K562 (cell line): ENCODE data around the gene PODN. TPM values are rescaled to one million over a fixed set of nuclear protein-coding genes. Genes with fewer than 3 reads are reported as not detected.

ENCODE experiments used
- ATAC-seq: fragments of 200-7000 bp; cut with Tn5 transposase; 3 replicates; pipeline ENCODE4 v1.9.1; 2020; ENCODE audit warnings: moderate library complexity
- BruUV-seq: library from RNA; stranded (reverse); fragments of 400-500 nt; replicated peaks from 2 replicates; lab custom pipeline; 2021; lab: Mats Ljungman, UMichigan
- CTCF ChIA-PET: fragments of 300-600 bp; formaldehyde crosslinking; extraction: SDS; loops from one replicate; lab custom pipeline; 2021; ENCODE audit warnings: low intra/inter-chr PET ratio; lab: Yijun Ruan, JAX
- POLR2A ChIA-PET: fragments of 300-600, 350-650 bp; sonication (Branson Sonifier 250); formaldehyde crosslinking; extraction: SDS; loops from one replicate; lab custom pipeline; 2021; ENCODE audit warnings: antibody characterized with exemption, inconsistent platforms; lab: Yijun Ruan, JAX
- DNase-seq, 4 experiments: peaks; one replicate each; pipeline versions ENCODE4 v3.0.0 to v3.0.0-alpha.2; 2011 to 2018; ENCODE audit warnings: low spot score in 3 of 4, mixed read lengths in 3 of 4; ENCODE audit errors: extremely low read depth in 1 of 4
- FAIRE-seq: peaks from 2 replicates; lab custom pipeline; 2011; peaks lifted over from hg19 to GRCh38; lab: Jason Lieb, UNC
- H2AFZ ChIP-seq: 2 replicates; pipeline ENCODE4 v1.6.0; 2011; ENCODE audit warnings: low read depth, low read length, control low read depth, inconsistent platforms
- H3K27ac ChIP-seq: fragments of 200-600 bp; 3 replicates; pipeline ENCODE4 v1.8.0; 2011; ENCODE audit warnings: low read depth, mild to moderate bottlenecking, control low read depth, inconsistent platforms, low read length, moderate library complexity, mixed read lengths; ENCODE audit errors: extremely low read depth
- H3K27me3 ChIP-seq, 2 experiments: fragments of 300-600 bp in 1 of 2; 2 replicates in 1 of 2; 3 replicates in 1 of 2; pipeline versions ENCODE4 v1.6.0 to v1.8.0; 2011; ENCODE audit warnings: inconsistent platforms in 2 of 2, low read length in 2 of 2, mild to moderate bottlenecking in 1 of 2, mixed read lengths in 1 of 2, moderate library complexity in 1 of 2; ENCODE audit not compliant: control insufficient read depth in 2 of 2, insufficient read depth in 2 of 2
- H3K36me3 ChIP-seq: fragments of 300-600 bp; 3 replicates; pipeline ENCODE4 v1.8.0; 2011; ENCODE audit warnings: mild to moderate bottlenecking, low read length, inconsistent platforms; ENCODE audit not compliant: control insufficient read depth, insufficient read depth
- H3K4me1 ChIP-seq, 2 experiments: fragments of 200-600 bp in 1 of 2; replicated peaks in 1 of 2; 2 replicates in 1 of 2; 3 replicates in 1 of 2; pipeline versions ENCODE4 v1.5.1 to v1.8.0; 2011; ENCODE audit warnings: inconsistent platforms in 2 of 2, low read length in 2 of 2, mild to moderate bottlenecking in 1 of 2, mixed read lengths in 1 of 2, moderate library complexity in 1 of 2; ENCODE audit not compliant: control insufficient read depth in 2 of 2, insufficient read depth in 2 of 2
- H3K4me2 ChIP-seq: 2 replicates; pipeline ENCODE4 v1.6.1; 2011; ENCODE audit warnings: low read length, control low read depth, inconsistent platforms, mixed read lengths; ENCODE audit not compliant: insufficient read depth
- H3K4me3 ChIP-seq: fragments of 200-600 bp; sonication (generic), shearing (Covaris generic); 2 replicates; pipeline ENCODE4 v1.5.1; 2016; ENCODE audit warnings: control low read depth, inconsistent platforms
- H3K79me2 ChIP-seq: fragments of 200-600 bp; 3 replicates; pipeline ENCODE4 v1.8.0; 2011; ENCODE audit warnings: low read length, inconsistent platforms; ENCODE audit not compliant: control insufficient read depth, insufficient read depth
- H3K9ac ChIP-seq, 2 experiments: 2 replicates each; pipeline versions ENCODE4 v1.6.0 to v1.6.1; 2011; ENCODE audit warnings: low read depth in 2 of 2, low read length in 2 of 2, control low read depth in 1 of 2, inconsistent platforms in 1 of 2, mild to moderate bottlenecking in 1 of 2, mixed read lengths in 1 of 2; ENCODE audit not compliant: insufficient read depth in 1 of 2
- H3K9me1 ChIP-seq: one replicate; pipeline ENCODE4 v1.6.0; 2011; ENCODE audit warnings: inconsistent platforms, mild to moderate bottlenecking, low read length, moderate library complexity; ENCODE audit not compliant: control insufficient read depth, insufficient read depth
- H3K9me3 ChIP-seq: replicated peaks from 2 replicates; pipeline ENCODE4 v1.5.1; 2011; ENCODE audit warnings: low read depth, low read length, inconsistent platforms; ENCODE audit not compliant: control insufficient read depth, insufficient read depth
- H4K20me1 ChIP-seq: replicated peaks from 2 replicates; pipeline ENCODE4 v1.6.1; 2011; ENCODE audit warnings: low read length, inconsistent platforms, mixed read lengths; ENCODE audit not compliant: control insufficient read depth, insufficient read depth
- CBFA2T3 ChIP-seq: fragments of 450-650 bp; IDR thresholded peaks from 2 replicates; pipeline ENCODE4 v1.6.1; 2017
- CBX2 ChIP-seq: fragments of 200-600 bp; sonication (generic); IDR thresholded peaks from one replicate; pipeline ENCODE4 v1.6.1; 2012; ENCODE audit warnings: mild to moderate bottlenecking, low read length, inconsistent platforms; ENCODE audit not compliant: insufficient read depth, poor library complexity, severe bottlenecking
- GTF2B ChIP-seq: IDR thresholded peaks from 2 replicates; pipeline ENCODE4 v1.6.1; 2011; ENCODE audit not compliant: insufficient read length; ENCODE audit errors: extremely low read depth
- KAT8 ChIP-seq: fragments of 450-650 bp; IDR thresholded peaks from 2 replicates; pipeline ENCODE4 v1.6.1; 2016; ENCODE audit warnings: low read depth, mild to moderate bottlenecking
- MTA3 ChIP-seq: fragments of 450-650 bp; formaldehyde crosslinking; IDR thresholded peaks from 2 replicates; pipeline ENCODE4 v1.6.1; 2017; ENCODE audit warnings: mild to moderate bottlenecking, borderline replicate concordance
- NFIC ChIP-seq: fragments of 450-650 bp; IDR thresholded peaks from 2 replicates; pipeline ENCODE4 v1.6.1; 2017; ENCODE audit warnings: mild to moderate bottlenecking, inconsistent platforms
- RREB1 ChIP-seq: fragments of 250-450 bp; sonication (Bioruptor Pico); IDR thresholded peaks from 2 replicates; pipeline ENCODE4 v1.4.0; 2020
- TFAP4 ChIP-seq: sonication (generic); formaldehyde crosslinking; IDR thresholded peaks from 2 replicates; pipeline ENCODE4 v1.8.0; 2022; ENCODE audit warnings: missing genetic modification reagents, mild to moderate bottlenecking, moderate library complexity, borderline replicate concordance
- ZNF124 ChIP-seq: sonication (generic); formaldehyde crosslinking; IDR thresholded peaks from 2 replicates; pipeline ENCODE4 v1.8.1; 2022; ENCODE audit warnings: missing genetic modification reagents
- ZNF239 ChIP-seq: fragments of 250-450 bp; sonication (Bioruptor Pico); IDR thresholded peaks from 2 replicates; pipeline ENCODE4 v1.4.0; 2020; ENCODE audit warnings: mild to moderate bottlenecking
- ZNF561 ChIP-seq: fragments of 450-650 bp; formaldehyde crosslinking; conservative IDR thresholded peaks from 2 replicates; pipeline ENCODE4 v1.4.0; 2020; ENCODE audit warnings: mild to moderate bottlenecking, moderate library complexity
- WGBS: fragments of 100-300 bp; shearing (Covaris generic); methylation state at CpG from one replicate; pipeline ENCODE4 v1.1.6; 2016; ENCODE audit warnings: low coverage, mixed read lengths; ENCODE audit not compliant: insufficient coverage; ENCODE audit errors: missing lambda C conversion rate; 5-methylcytosine and 5-hydroxymethylcytosine counted together
- in situ Hi-C: fragments of 300-500 bp; cut with MboI; formaldehyde crosslinking; loops from 4 replicates; pipeline ENCODE4 v1.15.0; 2018; ENCODE audit warnings: inconsistent platforms, mixed read lengths
- intact Hi-C: fragments of 100-400 bp; cut with micrococcal nuclease; formaldehyde crosslinking; loops from 2 replicates; pipeline ENCODE4 v1.14.2; 2022
- polyA plus RNA-seq, 8 experiments: library from polyadenylated mRNA; depleted of rRNA in 4 of 8; stranded (reverse) in 5 of 8; unstranded in 3 of 8; fragments of >200 nt; fragmentation: Nextera tagmentation in 2 of 8; fragmentation: Illumina TruSeq in 1 of 8; extraction: Ambion mirVana in 2 of 8; extraction: Trizol in 1 of 8; gene quantifications; 2 replicates each; pipeline versions ENCODE4 v1.2.1 to v1.2.3, GENCODE V29; 2011 to 2014; ENCODE audit warnings: inconsistent platforms in 1 of 8, missing spikeins in 1 of 8
- total RNA-seq, 7 experiments: library from RNA; depleted of rRNA in 6 of 7; stranded (reverse); fragments of >200 nt in 6 of 7; fragmentation: Illumina TruSeq in 2 of 7; extraction: Trizol in 2 of 7; gene quantifications; 2 replicates each; pipeline versions ENCODE4 v1.2.1 to v1.2.3, GENCODE V29; 2011 to 2021; ENCODE audit warnings: low replicate concordance in 1 of 7

The PODN gene
- total and polyA plus RNA-seq, 9 of the 15 experiments (the other 6 are each of a cell fraction or from before 2014, with no cell fraction given), result not detected

- ChIA-PET CTCF (no interaction called here), POLR2A (interaction anchor here (0.6 to 1.2 kb wide), 5 partner anchors 12 to 183 kb away, joined by 3 to 4 read pairs (median 4); no protein-coding TSS in a partner anchor)
- intact Hi-C loops, result no loop called here
- Histone ChIP-seq H2AFZ (peak overlapping the region; percentile 12; the same call in 1 of the 2 replicates), H3K9ac (peak overlapping the region in 1 of 2 experiments; percentile 37; a peak in 1 of 4 replicates), H3K4me2 (no peak overlapping the region), H3K27me3 (peaks cover 14 to 36% of the 10 kb centered on the region in 2 experiments), H3K4me3 (no peak overlapping the region), H3K9me1 (no peaks in the 10 kb centered on the region), H3K79me2 (no peaks in the 10 kb centered on the region), H3K36me3 (no peaks in the 10 kb centered on the region), H3K27ac (no peak overlapping the region), H3K4me1 (peaks cover 8 to 55% of the 10 kb centered on the region in 2 experiments; a peak in 3 of 5 replicates), H4K20me1 (peaks cover 3% of the 10 kb centered on the region; the same call in 1 of the 2 replicates), H3K9me3 (no peaks in the 10 kb centered on the region)
- in situ Hi-C loops, result no loop called here
- peak in 3 of 4 experiments; percentile 29 to 60 (median 53) for DNase-seq
- BruUV-seq, result no TSS peak
- 50% methylated on average over 24 of the region's 27 CpGs for WGBS
- FAIRE-seq, result no peak
- peak; percentile 47 for ATAC-seq
- TF ChIP-seq CBX2 (no peak), NFIC (no peak), ZNF124 (CRISPR knock-in tag) (no peak), TFAP4 (CRISPR knock-in tag) (peak; percentile 46; the same call in 1 of the 2 replicates), RREB1 (no peak), ZNF239 (CRISPR knock-in tag) (no peak), CBFA2T3 (peak; percentile 23; the same call in 1 of the 2 replicates), GTF2B (no peak), KAT8 (no peak), ZNF561 (no peak), MTA3 (no peak)
Measured at GRCh38 chr1:53087332-53088285, 25.6 kb downstream of the PODN start.
